ENCODE data around the gene KIAA1586. TPM values are rescaled to one million over a fixed set of nuclear protein-coding genes. Genes with fewer than 3 reads are reported as not detected.

KIAA1586 gene
- total and polyA plus RNA-seq, 9 of the 15 experiments (the other 6 are each of a cell fraction or from before 2014, with no cell fraction given) = 23.4 to 43.6 (median 29.5) TPM

DNA sequence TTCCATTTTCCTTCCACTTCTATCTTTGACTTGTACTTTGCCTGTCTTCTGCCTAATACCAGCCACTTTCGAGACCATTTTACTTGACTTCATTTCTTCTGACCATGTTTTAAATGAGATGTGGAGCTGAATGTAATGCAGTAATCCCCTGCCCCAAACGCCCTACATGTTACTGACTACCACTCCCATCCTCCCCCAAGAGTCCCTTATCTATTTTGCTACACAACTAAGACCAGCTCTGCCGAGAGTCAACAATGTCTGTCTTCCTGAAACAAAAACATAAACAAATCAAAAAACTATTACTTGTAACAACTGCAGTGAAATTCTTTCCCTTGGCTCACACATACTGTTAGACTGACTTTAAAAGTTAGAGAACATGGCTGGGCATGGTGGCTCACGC lies 27.1 kb upstream of the KIAA1586 start (continued):
- no peak for TF ChIP-seq RBM15 (IDR thresholded peaks at IDR 0.05; ENCODE audit: insufficient read depth, low read length)
- no peak for TF ChIP-seq ZBTB49 (CRISPR knock-in tag; IDR thresholded peaks at IDR 0.05; ENCODE audit: borderline replicate concordance)
- peak; percentile 23 for TF ChIP-seq HDAC3 (IDR thresholded peaks at IDR 0.05; ENCODE audit: borderline replicate concordance, partially characterized antibody)
- TF ChIP-seq BCOR (IDR thresholded peaks at IDR 0.05) = peak; percentile 81
- no peak for TF ChIP-seq ID3 (CRISPR knock-in tag; IDR thresholded peaks at IDR 0.05)
- no peak for TF ChIP-seq ID3 (tag; IDR thresholded peaks at IDR 0.05)
- TF ChIP-seq, protein P1, sequence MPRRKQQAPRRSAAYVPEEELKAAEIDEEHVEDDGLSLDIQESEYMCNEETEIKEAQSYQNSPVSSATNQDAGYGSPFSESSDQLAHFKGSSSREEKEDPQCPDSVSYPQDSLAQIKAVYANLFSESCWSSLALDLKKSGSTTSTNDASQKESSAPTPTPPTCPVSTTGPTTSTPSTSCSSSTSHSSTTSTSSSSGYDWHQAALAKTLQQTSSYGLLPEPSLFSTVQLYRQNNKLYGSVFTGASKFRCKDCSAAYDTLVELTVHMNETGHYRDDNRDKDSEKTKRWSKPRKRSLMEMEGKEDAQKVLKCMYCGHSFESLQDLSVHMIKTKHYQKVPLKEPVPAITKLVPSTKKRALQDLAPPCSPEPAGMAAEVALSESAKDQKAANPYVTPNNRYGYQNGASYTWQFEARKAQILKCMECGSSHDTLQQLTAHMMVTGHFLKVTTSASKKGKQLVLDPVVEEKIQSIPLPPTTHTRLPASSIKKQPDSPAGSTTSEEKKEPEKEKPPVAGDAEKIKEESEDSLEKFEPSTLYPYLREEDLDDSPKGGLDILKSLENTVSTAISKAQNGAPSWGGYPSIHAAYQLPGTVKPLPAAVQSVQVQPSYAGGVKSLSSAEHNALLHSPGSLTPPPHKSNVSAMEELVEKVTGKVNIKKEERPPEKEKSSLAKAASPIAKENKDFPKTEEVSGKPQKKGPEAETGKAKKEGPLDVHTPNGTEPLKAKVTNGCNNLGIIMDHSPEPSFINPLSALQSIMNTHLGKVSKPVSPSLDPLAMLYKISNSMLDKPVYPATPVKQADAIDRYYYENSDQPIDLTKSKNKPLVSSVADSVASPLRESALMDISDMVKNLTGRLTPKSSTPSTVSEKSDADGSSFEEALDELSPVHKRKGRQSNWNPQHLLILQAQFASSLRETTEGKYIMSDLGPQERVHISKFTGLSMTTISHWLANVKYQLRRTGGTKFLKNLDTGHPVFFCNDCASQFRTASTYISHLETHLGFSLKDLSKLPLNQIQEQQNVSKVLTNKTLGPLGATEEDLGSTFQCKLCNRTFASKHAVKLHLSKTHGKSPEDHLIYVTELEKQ (CRISPR knock-in tag; IDR thresholded peaks at IDR 0.05) = no peak
- no peak for TF ChIP-seq NELFE (IDR thresholded peaks at IDR 0.05; ENCODE audit: insufficient read depth, insufficient read length)
- no peak for TF ChIP-seq POLR3G (IDR thresholded peaks at IDR 0.05; ENCODE audit: extremely low read depth, insufficient read length, insufficient replicate concordance)
- no peak for TF ChIP-seq SUPT5H (IDR thresholded peaks at IDR 0.05)
- TF ChIP-seq ZNF121 (CRISPR knock-in tag; conservative IDR thresholded peaks at IDR 0.05) = 0 out of 2 replicates have a peak, but pooled peaks have one; percentile 60
- no peak for TF ChIP-seq TOE1 (IDR thresholded peaks at IDR 0.05; ENCODE audit: borderline replicate concordance)
- TF ChIP-seq TOE1 (CRISPR knock-in tag; IDR thresholded peaks at IDR 0.05; ENCODE audit: borderline replicate concordance, low read depth) = no peak
- 0 out of 4 replicates have a peak, but pooled peaks of 1 of the 2 experiments have one; percentile 28 for TF ChIP-seq ARNT (IDR thresholded peaks at IDR 0.05)
- peak; percentile 62; the same call in 1 of the 2 replicates for TF ChIP-seq MTA2 (IDR thresholded peaks at IDR 0.05; ENCODE audit: low read depth)
- TF ChIP-seq CSDE1 (IDR thresholded peaks at IDR 0.05) = 0 out of 4 replicates have a peak, but pooled peaks of 1 of the 2 experiments have one; percentile 19
- peak in 1 of 2 experiments; percentile 47; a peak in 1 of 4 replicates for TF ChIP-seq HDAC1 (IDR thresholded peaks at IDR 0.05)
- peak; percentile 50; the same call in 1 of the 2 replicates for TF ChIP-seq SMARCE1 (IDR thresholded peaks at IDR 0.05)
- TF ChIP-seq SREBF2 (CRISPR knock-in tag; IDR thresholded peaks at IDR 0.05) = no peak
- TF ChIP-seq STAT5A (IDR thresholded peaks at IDR 0.05; ENCODE audit: borderline replicate concordance, low read length) = 0 out of 2 replicates have a peak, but pooled peaks have one; percentile 19
- no peak for TF ChIP-seq ILK (tag; IDR thresholded peaks at IDR 0.05; ENCODE audit: borderline replicate concordance, low read depth)
